ENCODE data around the gene SP3.
A peak's percentile ranks its signal among the peaks of the same experiment; 100 is the strongest.

DNA sequence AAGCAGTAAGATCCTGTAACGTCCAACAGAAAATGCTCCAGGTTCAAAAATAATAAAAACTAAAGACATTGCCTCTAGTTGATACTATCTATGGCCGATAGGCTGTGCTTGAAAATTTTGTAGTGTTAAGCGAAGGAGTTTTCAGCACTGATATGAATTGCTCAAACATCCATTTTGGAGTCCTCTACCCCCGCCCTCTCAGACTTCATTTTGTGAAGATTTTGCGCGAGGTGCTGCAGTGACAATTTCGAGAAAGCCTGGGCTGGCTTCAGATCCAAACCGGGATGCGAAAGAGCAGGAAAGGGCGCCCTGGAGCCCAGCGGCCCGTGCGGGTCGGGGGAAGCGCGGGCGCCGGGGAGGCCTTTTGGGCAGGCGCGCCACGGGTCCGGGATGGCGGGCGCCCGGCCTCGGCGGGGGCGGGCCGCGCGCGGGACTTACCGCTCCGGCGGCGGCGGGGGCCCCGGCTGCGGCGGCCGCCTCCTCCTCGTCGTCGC, 1.8 kb downstream of the SP3 start:
- TF ChIP-seq GATA2 (IDR thresholded peaks at IDR 0.05; ENCODE audit: low read depth, low read length) (0 out of 2 replicates have a peak, but pooled peaks have one; percentile 29), GATA3 (IDR thresholded peaks at IDR 0.05; ENCODE audit: low read depth, low read length) (no peak)

Data from SH-SY5Y (cell line).